HL-60/S4 treated with retinoic acid at 250 ng/mL for 4 days and 3 days (cell line): ENCODE measurements around the gene NAALADL1.
"Not testable (repeated sequence)": the region's sequence is repeated elsewhere in the genome, so short reads cannot be mapped to it uniquely, and the experiment has no call there.

ENCODE experiments used
- in situ Hi-C: fragments of 300-500 bp; cut with MboI; formaldehyde crosslinking; loops from 2 replicates; pipeline ENCODE4 v1.7.0; 2022; ENCODE audit warnings: low sequenced_read_pairs

NAALADL1 gene

GRCh38 chr11:65014726-65015227 is 43.6 kb downstream of the NAALADL1 start:
- in situ Hi-C loops: no loop called here

DNA sequence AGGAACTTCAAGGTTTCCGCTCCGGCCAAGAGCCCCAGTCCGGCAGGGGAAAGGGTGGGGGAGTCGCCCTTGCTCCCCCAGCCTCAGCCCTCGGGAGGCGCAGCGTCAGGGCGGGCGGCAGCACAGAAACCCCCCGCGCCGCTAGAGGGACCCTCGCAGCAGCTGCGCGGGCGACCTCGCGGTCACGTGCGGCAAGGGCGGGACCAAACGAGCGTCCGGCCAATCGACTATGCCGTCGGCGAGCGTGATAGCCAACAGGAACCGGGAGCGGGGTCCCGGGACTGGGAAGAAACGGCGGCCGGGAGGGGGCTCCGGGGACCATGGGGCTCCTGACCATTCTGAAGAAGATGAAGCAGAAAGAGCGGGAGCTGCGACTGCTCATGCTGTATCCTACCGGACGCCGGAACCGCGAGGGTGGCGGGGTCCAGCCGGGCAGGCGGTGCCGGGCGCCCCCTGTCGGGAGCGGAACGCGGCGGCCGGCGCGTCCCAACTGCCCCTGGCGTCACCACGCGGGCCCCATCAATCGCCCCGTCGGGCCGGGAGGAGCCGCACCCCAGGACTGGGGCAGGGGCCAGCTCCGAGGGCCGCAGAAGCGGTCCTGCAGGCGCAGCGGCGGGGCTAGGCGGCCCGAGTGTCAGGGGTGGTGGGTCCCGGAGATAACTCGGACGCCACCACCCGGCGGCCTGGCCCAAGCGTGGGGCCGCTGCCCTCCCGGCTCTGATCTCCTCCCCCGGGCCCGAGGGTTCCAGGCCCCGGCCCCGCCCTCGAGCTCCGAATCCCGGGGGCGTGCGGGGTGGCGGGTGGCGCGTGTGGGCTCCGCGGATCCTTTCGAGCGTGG is 44.2 kb downstream of the NAALADL1 start, which contains the start of gene ARL2:
Gene ARL2 (plus strand): TSS at position 273 of the 838 bp plus-strand sequence. CDS start 48 bp downstream, at position 321.
- in situ Hi-C loops: no loop called here

GRCh38 chr11:65013130-65013887 is 45.0 kb downstream of the NAALADL1 start:
- in situ Hi-C loops: no loop called here

DNA sequence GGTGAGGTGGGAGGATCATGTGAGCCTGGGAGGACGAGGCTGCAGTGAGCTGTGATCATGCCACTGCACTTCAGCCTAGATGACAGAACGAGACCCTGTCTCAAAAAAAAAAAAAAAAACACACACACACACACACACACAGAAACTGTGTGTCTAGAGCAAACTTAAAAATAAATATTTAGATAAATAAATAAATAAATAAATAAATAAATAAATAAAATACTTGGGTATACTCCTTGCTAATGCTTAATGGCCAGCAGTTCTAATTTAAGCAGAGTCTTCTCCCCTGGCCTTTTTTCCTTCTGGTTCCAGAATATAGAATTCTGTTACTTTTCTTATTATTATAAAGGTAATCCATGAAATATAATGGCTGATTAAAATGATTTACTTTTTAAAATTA is 49.5 kb downstream of the NAALADL1 start:
- in situ Hi-C loops: no loop called here

DNA sequence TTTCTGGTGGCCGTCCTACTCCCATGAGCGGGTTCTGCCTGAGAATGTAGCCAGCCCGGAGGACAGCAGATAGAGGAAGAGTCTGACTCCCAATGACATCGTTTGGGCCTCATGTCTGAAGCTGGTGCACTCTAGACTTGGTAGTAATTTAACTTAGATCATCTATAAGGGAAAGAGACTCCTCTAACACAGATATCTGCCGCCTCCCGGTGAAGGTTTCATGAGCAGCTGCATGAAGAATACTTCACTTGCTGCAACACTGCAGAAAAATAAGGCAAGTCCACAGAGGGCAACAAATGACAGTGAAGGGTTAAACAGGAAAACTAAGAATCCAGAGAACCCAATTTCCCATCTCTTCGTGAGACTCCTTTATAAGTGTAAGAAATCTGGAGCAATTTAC is 50.3 kb downstream of the NAALADL1 start:
- in situ Hi-C loops: no loop called here

GRCh38 chr11:65003968-65004367 is 54.4 kb downstream of the NAALADL1 start:
- in situ Hi-C loops: not testable (repeated sequence)

DNA sequence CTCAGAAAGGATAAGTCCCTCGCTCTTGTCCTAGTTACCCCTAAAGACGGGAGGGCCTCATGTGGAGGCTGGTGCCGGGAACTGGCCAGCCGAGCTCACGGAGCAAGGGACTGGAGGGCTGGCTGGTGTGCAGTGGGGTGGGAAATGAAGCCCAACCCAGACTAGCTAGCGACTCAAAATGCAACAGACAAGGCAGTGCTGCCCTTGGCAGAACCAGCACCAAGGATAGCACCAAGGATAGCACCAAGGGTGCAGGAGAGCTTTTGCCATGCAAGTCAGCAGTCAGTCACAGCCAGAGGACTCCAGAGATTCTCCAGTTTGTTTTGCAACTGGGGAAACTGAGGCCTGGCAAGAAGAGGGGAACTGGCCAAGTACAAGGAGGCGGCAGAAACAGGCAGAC is 55.1 kb downstream of the NAALADL1 start:
- in situ Hi-C loops: no loop called here

GRCh38 chr11:65002706-65003105 is 55.6 kb downstream of the NAALADL1 start:
- in situ Hi-C loops: no loop called here

- in situ Hi-C loops: no loop called here
Measured at GRCh38 chr11:64999478-64999877, 58.9 kb downstream of the NAALADL1 start.

DNA sequence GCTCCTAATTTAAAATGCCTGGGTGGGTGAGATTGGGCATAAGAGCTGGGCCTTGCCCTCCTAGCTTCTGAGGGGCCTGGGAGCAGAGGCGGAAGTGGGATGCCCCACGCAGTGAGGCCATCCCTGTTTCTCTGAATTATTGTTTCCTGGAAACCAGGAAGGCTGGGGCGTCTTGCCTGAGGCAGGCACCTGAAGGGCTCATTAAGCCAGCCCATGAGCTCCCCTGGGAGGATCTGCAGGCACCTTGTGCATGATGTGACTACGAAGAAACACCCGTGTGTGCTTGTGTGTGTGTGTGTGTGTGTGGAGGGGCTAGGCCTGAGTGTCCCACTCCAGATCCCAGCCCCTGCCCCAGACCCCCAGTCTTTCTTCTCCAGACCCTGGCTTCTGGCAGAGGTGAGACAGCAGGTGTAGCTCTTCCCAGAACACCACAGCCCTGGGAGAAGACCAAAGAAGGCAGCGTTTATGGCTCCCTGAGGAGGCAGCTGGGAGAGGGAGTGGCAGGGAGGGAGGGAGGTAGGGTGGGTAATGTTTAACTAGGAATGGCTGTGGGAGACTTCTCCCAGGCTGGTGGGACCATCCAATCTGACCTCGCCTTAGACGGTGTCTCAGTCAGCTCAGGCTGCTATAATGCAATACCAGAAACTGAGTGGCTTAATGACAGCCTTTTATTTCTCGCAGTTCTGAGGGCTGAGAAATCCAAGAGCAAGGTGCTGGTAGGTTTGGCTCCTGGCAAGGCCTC is 59.5 kb downstream of the NAALADL1 start:
- in situ Hi-C loops: no loop called here

DNA sequence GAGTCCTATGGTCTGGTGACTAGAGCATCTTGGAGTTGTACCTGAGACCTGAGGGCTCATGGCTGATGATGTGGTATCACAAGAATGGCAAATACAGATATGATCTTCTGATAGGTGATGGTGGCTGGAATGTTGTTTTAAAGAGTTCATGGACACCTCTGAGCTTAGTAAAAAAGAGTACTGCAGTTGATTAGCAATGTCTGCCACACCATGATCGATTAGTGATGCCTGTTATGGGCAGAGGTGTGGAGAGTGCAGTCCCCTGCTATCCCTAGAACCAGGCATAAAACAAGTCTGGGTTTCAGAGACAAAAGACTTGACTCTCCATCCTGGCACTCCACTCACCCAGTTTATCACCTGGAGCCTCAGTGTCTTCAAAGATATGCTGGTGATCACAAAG is 60.2 kb downstream of the NAALADL1 start:
- in situ Hi-C loops: no loop called here

- in situ Hi-C loops: no loop called here
Measured at GRCh38 chr11:64996710-64997380, 61.5 kb downstream of the NAALADL1 start, which contains the start of gene BATF2. Gene BATF2, minus strand, starts transcription at chr11:64996971. Its CDS starts 57 bp downstream, at chr11:64996914.

- in situ Hi-C loops: no loop called here
Measured at GRCh38 chr11:64996327-64996709, 62.0 kb downstream of the NAALADL1 start.
